A549 treated with CORT108297 at 1 μM for 4 hours (cell line): ENCODE measurements around the gene IFT43. TPM values are rescaled to one million over a fixed set of nuclear protein-coding genes. Genes with fewer than 3 reads are reported as not detected.

ENCODE experiments used
- total RNA-seq: library from RNA; stranded (reverse); fragments of 200-300 nt; extraction: Qiagen RNA extraction; gene quantifications from 5 replicates; pipeline ENCODE4 v1.2.3, GENCODE V29; 2022

Gene IFT43
- total RNA-seq = 36.7 to 42.9 TPM (median 39.7 TPM) in 5 replicates

GRCh38 chr14:75985618-75986438, at the start of gene IFT43:
TSS of gene IFT43 (plus strand) at chr14:75985763. CDS start at chr14:75985787, 24 bp downstream.

GRCh38 chr14:75981426-75982265, 3.9 kb upstream of the IFT43 start, which contains the start of gene TGFB3:
TSS of gene TGFB3 (minus strand) at chr14:75981995. CDS start at chr14:75980893, 1,102 bp downstream.

Other genes starting within 250 kb of the IFT43 start
- 0.80 to 1.1 TPM (median 0.93 TPM) in 5 replicates for gene TGFB3, start 3.8 kb upstream of the IFT43 start, total RNA-seq
- 17.9 to 27.1 TPM (median 24.1 TPM) in 5 replicates for gene GPATCH2L, start 166.2 kb downstream of the IFT43 start, total RNA-seq